ENCODE measurements around the gene GDF7.

Gene GDF7

DNA sequence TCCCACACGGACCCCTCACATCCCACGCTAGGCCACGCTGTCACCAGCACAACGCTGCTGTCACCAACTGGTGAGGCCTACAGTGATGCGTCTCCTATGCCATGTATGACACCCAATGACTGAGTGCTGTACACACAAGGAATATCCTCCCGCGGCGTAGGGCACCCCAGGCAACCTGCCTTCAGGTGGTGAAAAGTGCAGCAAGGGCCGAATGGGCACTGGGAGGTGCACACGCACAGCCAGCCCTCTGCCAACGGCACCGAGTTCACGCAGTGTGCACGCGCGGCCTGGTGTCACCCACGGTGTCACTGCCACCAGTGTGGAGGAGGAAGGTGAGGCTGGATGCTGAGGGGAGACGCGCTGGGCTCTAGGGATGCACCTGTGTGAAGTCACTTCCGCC lies 20.5 kb upstream of the GDF7 start:
- no peak for DNase-seq

GRCh38 chr2:20647211-20647610 lies 19.7 kb upstream of the GDF7 start:
- no peak for DNase-seq

DNA sequence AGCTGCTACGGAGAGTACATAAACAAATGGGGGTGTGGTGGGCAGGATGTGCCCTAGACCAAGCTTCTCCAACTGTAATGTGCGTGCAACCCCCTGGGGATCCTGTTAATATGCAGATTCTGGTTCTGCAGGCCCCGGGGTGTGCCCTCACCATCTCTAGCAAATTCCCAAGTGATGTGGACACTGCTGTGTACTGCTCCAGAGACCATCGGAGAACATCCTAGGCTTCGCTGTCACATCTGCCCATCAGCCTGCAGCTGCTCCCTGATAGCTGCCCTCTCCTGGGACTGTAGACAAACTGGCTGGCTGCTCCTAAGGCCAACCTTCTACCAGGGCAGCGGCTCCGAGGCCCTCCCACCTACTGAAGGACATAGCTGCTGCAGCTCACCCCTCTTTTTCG lies 19.2 kb upstream of the GDF7 start:
- DNase-seq: no peak

- no peak for DNase-seq
Observed at GRCh38 chr2:20648206-20648605, 18.7 kb upstream of the GDF7 start.

- no peak for DNase-seq
Observed at GRCh38 chr2:20648831-20649230, 18.1 kb upstream of the GDF7 start.

GRCh38 chr2:20649576-20649975 lies 17.4 kb upstream of the GDF7 start:
- DNase-seq: no peak

- no peak for DNase-seq
Observed at GRCh38 chr2:20649976-20650375, 17.0 kb upstream of the GDF7 start.

- DNase-seq: peak; percentile 36
Observed at GRCh38 chr2:20650393-20650876, 16.5 kb upstream of the GDF7 start.

DNA sequence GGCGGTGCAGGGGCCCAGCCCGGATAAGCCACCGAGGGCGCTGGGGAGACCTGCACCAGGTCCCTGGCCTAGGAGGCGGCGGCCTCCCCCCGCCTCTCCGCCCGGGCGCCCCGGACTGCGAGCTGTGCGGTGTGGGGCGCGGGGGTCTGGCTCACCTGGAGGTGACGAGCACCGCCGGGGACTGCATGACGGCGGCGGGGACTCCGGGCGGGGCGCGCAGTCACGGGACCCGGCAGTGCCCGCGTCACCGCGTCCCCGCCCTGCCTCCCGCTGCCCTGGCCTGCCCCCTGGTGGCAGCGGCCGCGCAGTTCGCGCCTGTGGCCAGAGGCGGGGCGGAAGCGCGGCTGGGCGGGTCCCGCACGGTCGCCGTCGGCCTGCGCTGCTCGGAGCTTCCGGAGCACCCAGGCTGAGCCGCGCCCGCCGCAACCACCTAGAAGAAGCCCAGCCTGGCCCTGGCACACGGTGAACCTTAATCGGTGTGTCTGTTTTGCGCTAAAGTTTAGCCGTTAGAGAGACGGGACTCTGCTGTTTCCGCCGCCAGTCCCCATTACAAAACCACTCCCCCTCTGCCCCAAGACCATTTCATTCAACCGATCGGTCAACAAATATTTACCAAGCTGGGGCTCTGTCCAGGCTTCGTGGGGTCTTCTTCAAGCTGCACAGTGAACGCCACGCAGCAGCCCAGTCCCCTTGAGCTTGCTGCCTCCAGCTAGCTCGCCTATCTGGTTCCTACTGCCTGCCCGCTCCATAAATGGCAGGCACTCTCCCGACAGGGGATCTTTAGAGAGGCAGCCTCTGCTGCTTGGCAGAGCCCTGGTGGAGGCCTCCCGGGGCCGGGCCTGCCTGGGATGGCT lies 15.8 kb upstream of the GDF7 start, which contains the start of gene HS1BP3:
Gene HS1BP3 (minus strand): TSS at position 222 of the 854 bp plus-strand sequence. CDS start 35 bp downstream, at position 187.
- DNase-seq: peak; percentile 94

DNA sequence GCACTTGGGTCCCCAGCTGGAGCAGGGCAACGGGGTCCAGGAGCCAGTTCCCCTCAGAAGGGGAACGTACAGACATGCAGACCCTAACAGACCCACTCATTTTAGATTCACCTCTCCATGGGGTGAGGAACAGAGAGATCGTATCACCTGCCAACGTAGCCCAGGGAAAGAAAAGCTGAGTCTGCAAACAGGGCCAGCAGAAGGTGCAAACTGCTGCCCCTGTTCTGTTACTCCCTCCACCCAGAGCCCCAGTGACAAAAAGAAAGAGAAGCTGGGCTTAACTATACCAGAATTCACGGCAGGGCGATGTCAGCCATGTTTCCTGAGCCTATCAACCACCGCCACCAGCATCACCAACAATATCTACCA lies 15.2 kb upstream of the GDF7 start:
- no peak for DNase-seq

DNA sequence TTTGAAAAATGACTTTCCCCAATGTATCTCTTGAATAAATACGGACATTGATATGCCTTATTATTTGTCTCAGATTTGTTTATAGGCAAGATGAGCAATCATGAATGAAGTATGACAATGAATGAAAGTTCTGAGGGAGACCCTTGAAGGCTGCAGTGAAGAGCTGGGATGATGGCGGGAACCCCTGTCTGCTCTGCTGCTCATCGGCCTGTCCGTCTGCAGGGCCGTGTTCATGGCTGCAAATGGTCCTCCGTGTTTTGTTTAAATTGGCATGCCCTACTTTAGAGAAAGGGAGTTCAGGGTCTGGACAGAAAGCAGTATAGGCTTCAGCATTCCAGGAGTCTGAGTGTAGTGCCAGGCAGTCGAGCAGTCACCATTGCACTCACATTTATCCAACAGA lies 14.8 kb upstream of the GDF7 start:
- DNase-seq: no peak

GRCh38 chr2:20652673-20653575 lies 14.0 kb upstream of the GDF7 start:
- DNase-seq: no peak

DNA sequence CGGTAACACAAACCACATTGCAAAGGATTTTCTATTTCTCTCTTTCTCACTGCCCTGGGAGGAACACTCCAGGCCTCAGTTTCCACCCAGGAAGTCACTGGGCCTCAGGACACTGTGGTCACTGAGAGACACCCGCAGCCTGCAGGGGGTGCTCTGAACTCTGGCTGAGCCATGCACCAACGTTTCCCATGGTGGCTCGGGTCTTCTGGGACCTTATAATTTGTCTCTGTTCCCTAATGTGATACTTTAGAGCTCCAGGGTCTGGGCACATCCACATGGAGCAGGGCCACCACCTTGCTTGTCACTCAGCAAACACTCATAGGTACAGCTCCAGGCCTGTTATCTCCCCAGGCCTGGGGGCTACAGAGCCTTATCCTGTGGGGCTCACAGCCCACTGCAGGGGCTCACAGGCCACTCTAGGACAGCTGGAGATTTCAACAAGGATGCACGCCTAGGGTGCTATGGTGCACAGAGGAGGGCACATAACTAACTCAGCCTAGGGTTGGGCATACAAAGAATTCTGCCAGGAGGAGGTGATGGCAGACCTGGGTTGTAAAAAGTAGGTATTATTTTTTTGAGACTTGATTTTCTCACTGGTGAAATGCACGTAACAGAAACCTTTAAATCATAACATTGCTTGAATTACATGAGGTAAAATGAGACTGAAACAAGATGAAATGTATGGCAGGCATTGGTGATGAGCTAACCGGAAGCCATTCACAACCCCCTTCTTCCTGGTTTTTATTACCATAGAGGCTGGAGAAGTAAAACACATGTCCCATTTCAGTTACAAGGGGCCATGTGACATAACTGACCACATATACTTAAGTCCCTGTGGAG lies 13.0 kb upstream of the GDF7 start:
- no peak for DNase-seq

DNA sequence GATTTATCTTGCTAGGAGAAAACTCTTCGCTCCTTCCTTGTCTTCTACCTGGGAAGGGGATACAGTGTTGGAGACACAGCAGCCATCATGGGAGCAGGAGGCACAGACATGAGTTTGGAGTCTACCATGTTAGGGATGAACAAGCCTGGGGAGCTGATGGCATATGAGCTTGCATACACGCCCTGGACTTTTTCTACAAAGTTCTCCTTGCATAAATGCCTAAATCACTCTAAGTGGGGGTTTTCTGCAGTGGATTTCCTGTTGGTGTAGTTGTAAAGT lies 12.5 kb upstream of the GDF7 start:
- no peak for DNase-seq

DNA sequence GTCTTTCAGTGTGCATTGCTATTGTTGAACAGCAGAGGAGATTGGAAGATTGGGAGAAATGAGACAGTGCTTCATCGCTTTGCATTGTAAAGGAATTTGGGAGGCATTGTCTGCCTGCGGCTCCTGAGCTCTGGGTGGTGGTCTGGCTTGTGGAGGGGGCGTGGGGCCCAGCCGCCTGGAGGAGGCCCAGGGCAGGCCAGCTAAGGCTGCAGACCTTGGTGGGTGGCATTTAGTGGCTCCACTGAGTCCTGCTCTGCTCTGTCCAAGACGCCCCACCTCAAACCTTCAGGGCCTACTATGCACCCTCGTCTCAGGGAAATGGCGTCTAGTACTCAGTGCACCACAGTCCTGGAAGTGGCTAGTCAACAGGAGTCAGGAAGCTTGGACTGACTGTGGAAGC lies 10.4 kb upstream of the GDF7 start:
- no peak for DNase-seq

GRCh38 chr2:20657522-20658235 lies 9.3 kb upstream of the GDF7 start:
- DNase-seq: no peak

DNA sequence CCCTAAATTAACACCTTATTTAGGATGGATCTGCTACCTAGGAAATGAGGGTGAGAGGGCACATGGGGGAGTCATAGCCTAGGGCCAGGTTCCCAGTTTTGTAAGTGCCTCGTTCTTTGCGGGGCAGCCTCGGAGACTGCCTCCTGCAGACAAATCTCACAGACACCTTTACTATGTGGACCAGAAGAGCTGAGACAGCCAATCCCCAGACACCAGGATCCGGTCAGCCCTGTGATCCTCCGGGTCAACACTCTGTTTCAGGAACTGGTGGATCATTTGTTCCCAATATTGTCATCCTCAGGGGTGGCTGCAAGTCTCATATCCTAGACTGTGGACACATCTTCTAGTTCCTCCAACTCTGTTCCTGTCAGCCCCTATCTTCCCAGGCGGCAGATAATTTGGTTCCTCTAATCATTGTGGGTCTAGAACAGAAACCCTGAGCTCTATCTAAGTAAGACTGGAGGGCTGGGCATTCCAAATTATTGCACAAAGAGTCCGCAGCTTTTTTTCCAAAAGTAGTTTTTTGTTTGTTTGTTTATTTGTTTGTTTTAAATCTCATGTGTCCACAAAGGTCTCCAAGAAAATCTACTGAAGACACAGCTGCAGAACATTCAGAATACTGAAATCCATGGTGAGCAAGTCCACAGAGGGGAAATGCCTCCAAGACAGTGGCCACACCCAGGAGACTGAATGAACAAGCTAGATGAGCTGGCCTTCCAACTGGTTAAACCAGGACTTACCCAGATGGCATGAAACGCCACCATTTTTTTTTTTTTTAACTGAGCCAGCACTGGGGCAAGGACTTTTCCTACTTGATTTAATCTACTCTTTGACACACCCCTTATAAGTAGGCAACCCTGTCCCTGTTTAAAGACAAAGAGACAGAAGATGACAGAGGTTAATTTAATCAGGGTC lies 6.2 kb upstream of the GDF7 start:
- DNase-seq: no peak

- peak; percentile 60 for DNase-seq
Observed at GRCh38 chr2:20661421-20662307, 5.3 kb upstream of the GDF7 start.

DNA sequence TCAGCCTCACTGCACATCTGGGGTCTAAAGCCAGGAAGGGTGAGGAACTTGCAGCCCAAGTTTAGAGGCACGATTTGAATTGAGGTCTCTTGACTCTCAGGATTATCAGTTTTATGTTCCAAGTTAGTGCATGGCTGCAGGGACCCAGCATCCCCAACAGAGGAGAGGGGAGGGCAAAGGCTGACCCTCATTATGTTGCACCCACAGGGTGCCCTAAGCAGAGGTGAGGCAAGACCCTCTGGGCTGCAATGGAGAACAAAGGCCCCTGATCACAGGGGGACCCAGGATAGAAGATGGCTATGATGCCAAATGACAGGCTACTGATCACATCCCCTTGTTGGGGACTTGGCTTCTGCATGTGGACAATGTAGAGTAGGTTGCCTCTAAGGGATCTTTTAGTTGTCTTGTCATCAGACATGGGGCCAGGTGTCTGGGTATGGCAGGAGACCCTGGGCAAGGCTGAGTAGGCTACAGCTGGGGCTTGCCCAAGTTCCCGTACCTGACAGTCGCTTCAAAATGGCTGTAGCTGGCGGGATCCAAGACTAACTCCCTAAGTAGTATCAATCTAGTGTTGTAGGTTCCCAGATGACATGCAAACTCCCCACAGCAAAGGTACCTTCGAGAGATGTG lies 4.5 kb upstream of the GDF7 start:
- DNase-seq: no peak
